DOHH2 (cell line): ENCODE results near the gene GP9.

Experiments used
- EZH2phosphoT487 ChIP-seq: fragments of 200-600 bp; sonication (generic); IDR thresholded peaks from 2 replicates; pipeline ENCODE4 v1.6.1; 2017; ENCODE audit warnings: borderline replicate concordance, mild to moderate bottlenecking, antibody characterized with exemption, low read length, moderate library complexity, mixed read lengths
- TF ChIP-seq, protein P1 (sequence below): fragments of 200-600 bp; sonication (generic); IDR thresholded peaks from one replicate; pipeline ENCODE4 v1.5.1; 2014; ENCODE audit warnings: antibody characterized with exemption, mild to moderate bottlenecking, low read depth, low read length; ENCODE audit not compliant: poor library complexity, severe bottlenecking

DNA sequence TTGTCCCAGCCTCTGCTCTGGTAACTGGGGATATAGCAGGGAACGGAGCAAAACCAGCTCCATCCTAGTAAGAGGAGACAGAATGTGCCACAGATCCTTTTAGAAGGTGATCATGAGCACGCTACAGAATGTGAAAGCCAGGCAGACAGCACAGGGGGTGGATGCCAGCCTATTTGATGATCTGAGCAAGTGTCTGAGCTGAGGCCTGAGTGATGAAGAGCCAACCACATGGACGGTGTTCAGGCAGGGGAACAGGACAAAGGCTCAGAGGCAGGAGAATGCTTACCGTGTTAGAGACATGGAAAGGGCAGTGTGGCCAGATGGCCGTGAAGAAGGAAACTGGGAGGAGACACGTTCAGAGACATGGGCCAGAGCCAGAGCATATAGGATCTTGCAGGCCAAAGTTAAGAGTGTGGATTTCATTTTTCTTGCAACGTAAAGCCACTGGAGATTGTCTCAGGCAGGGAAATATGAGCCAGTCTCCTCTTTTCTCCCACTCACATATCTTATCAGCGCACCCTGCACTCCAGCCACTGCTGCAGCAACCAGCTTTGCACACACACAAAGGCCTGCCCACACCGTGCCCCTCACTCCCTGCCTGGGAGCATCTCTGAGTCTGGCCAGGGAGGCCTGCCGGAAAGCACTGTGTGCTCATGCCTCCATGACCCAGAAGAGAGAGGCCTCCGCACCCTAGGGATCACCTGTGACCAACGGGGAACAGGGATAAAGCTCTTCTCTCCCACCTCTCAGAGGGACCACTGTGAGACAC is 41.0 kb downstream of the GP9 start:
- TF ChIP-seq, protein P1, sequence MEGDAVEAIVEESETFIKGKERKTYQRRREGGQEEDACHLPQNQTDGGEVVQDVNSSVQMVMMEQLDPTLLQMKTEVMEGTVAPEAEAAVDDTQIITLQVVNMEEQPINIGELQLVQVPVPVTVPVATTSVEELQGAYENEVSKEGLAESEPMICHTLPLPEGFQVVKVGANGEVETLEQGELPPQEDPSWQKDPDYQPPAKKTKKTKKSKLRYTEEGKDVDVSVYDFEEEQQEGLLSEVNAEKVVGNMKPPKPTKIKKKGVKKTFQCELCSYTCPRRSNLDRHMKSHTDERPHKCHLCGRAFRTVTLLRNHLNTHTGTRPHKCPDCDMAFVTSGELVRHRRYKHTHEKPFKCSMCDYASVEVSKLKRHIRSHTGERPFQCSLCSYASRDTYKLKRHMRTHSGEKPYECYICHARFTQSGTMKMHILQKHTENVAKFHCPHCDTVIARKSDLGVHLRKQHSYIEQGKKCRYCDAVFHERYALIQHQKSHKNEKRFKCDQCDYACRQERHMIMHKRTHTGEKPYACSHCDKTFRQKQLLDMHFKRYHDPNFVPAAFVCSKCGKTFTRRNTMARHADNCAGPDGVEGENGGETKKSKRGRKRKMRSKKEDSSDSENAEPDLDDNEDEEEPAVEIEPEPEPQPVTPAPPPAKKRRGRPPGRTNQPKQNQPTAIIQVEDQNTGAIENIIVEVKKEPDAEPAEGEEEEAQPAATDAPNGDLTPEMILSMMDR, result no peak
- TF ChIP-seq EZH2phosphoT487, result no peak
